Stomach smooth muscle (tissue), 2 donors: ENCODE measurements around the gene SLC44A1.

Source experiments
- H3K27ac ChIP-seq: one replicate; pipeline ENCODE4 v1.7.0; 2013; ENCODE audit warnings: mild to moderate bottlenecking, low read length, inconsistent platforms
- H3K27me3 ChIP-seq, 2 donors: one replicate each; pipeline ENCODE4 v1.7.0; 2013; ENCODE audit warnings: low read length in 2 of 2; ENCODE audit not compliant: insufficient read depth in 2 of 2, control insufficient read depth in 1 of 2
- H3K36me3 ChIP-seq, 2 donors: one replicate each; pipeline ENCODE4 v1.7.0; 2013; ENCODE audit warnings: low read length in 2 of 2; ENCODE audit not compliant: control insufficient read depth in 2 of 2, insufficient read depth in 2 of 2
- H3K4me1 ChIP-seq: one replicate; pipeline ENCODE4 v1.7.0; 2013; ENCODE audit warnings: low read length; ENCODE audit not compliant: control insufficient read depth, insufficient read depth
- H3K4me3 ChIP-seq, 2 donors: one replicate each; pipeline ENCODE4 v1.7.0; 2013; ENCODE audit warnings: low read length in 2 of 2
- H3K9ac ChIP-seq, 2 donors: one replicate each; pipeline ENCODE4 v1.7.0; 2013; ENCODE audit warnings: low read length in 2 of 2, mild to moderate bottlenecking in 1 of 2
- H3K9me3 ChIP-seq, 2 donors: one replicate each; pipeline ENCODE4 v1.7.0; 2013; ENCODE audit warnings: low read length in 2 of 2; ENCODE audit not compliant: control insufficient read depth in 2 of 2
- donor health status: healthy.
- donor health status: Pancreatic carcinoma.

Gene SLC44A1

GRCh38 chr9:105270711-105271110 is 26.3 kb downstream of the SLC44A1 start:
- H3K9ac ChIP-seq: no peak overlapping the region
- no peaks in the 10 kb centered on the region for H3K27me3 ChIP-seq
- H3K27ac ChIP-seq: no peak overlapping the region
- no peaks in the 10 kb centered on the region for H3K36me3 ChIP-seq
- no peaks in the 10 kb centered on the region for H3K4me1 ChIP-seq
- no peak overlapping the region for H3K4me3 ChIP-seq
- H3K9me3 ChIP-seq: no peaks in the 10 kb centered on the region

GRCh38 chr9:105273731-105274130 is 29.3 kb downstream of the SLC44A1 start:
- Histone ChIP-seq H3K4me3 (no peak overlapping the region), H3K4me1 (no peaks in the 10 kb centered on the region), H3K9me3 (no peaks in the 10 kb centered on the region), H3K36me3 (no peaks in the 10 kb centered on the region), H3K27me3 (no peaks in the 10 kb centered on the region), H3K27ac (no peak overlapping the region), H3K9ac (no peak overlapping the region)

GRCh38 chr9:105275111-105275510 is 30.7 kb downstream of the SLC44A1 start:
- Histone ChIP-seq H3K27ac (no peak overlapping the region), H3K27me3 (no peaks in the 10 kb centered on the region), H3K4me1 (no peaks in the 10 kb centered on the region), H3K9me3 (no peaks in the 10 kb centered on the region), H3K4me3 (no peak overlapping the region), H3K9ac (no peak overlapping the region), H3K36me3 (no peaks in the 10 kb centered on the region)

GRCh38 chr9:105275938-105276337 is 31.5 kb downstream of the SLC44A1 start:
- no peaks in the 10 kb centered on the region for H3K27me3 ChIP-seq
- H3K9ac ChIP-seq: no peak overlapping the region
- no peak overlapping the region for H3K4me3 ChIP-seq
- no peaks in the 10 kb centered on the region for H3K9me3 ChIP-seq
- no peaks in the 10 kb centered on the region for H3K4me1 ChIP-seq
- H3K36me3 ChIP-seq: no peaks in the 10 kb centered on the region
- H3K27ac ChIP-seq: no peak overlapping the region

- Histone ChIP-seq H3K4me1 (no peaks in the 10 kb centered on the region), H3K27ac (no peak overlapping the region), H3K4me3 (no peak overlapping the region), H3K27me3 (no peaks in the 10 kb centered on the region), H3K9ac (no peak overlapping the region), H3K9me3 (no peaks in the 10 kb centered on the region), H3K36me3 (no peaks in the 10 kb centered on the region)
Measured at GRCh38 chr9:105278751-105279150, 34.3 kb downstream of the SLC44A1 start.

- no peak overlapping the region for H3K4me3 ChIP-seq
- no peak overlapping the region for H3K27ac ChIP-seq
- no peaks in the 10 kb centered on the region for H3K27me3 ChIP-seq
Measured at GRCh38 chr9:105280691-105281090, 36.2 kb downstream of the SLC44A1 start.

GRCh38 chr9:105281272-105281671 is 36.8 kb downstream of the SLC44A1 start:
- Histone ChIP-seq H3K9ac (no peak overlapping the region), H3K4me3 (no peak overlapping the region), H3K36me3 (no peaks in the 10 kb centered on the region), H3K9me3 (no peaks in the 10 kb centered on the region), H3K27ac (no peak overlapping the region), H3K4me1 (no peaks in the 10 kb centered on the region), H3K27me3 (no peaks in the 10 kb centered on the region)

More at GRCh38 chr9:105280691-105281090, 36.2 kb downstream of the SLC44A1 start:
- Histone ChIP-seq H3K36me3 (no peaks in the 10 kb centered on the region), H3K9ac (no peak overlapping the region), H3K9me3 (no peaks in the 10 kb centered on the region), H3K4me1 (no peaks in the 10 kb centered on the region)

GRCh38 chr9:105281926-105282325 is 37.5 kb downstream of the SLC44A1 start:
- Histone ChIP-seq H3K4me3 (no peak overlapping the region), H3K9me3 (no peaks in the 10 kb centered on the region), H3K27ac (no peak overlapping the region), H3K36me3 (no peaks in the 10 kb centered on the region), H3K27me3 (no peaks in the 10 kb centered on the region), H3K9ac (no peak overlapping the region), H3K4me1 (no peaks in the 10 kb centered on the region)

GRCh38 chr9:105282870-105283621 is 38.6 kb downstream of the SLC44A1 start:
- no peaks in the 10 kb centered on the region for H3K36me3 ChIP-seq
- no peaks in the 10 kb centered on the region for H3K9me3 ChIP-seq
- H3K4me1 ChIP-seq: no peaks in the 10 kb centered on the region
- H3K4me3 ChIP-seq: no peak overlapping the region
- H3K9ac ChIP-seq: no peak overlapping the region
- H3K27me3 ChIP-seq: no peaks in the 10 kb centered on the region
- H3K27ac ChIP-seq: no peak overlapping the region

- H3K4me1 ChIP-seq: no peaks in the 10 kb centered on the region
- H3K9ac ChIP-seq: no peak overlapping the region
- no peaks in the 10 kb centered on the region for H3K36me3 ChIP-seq
- H3K27ac ChIP-seq: no peak overlapping the region
- H3K4me3 ChIP-seq: no peak overlapping the region
- H3K27me3 ChIP-seq: no peaks in the 10 kb centered on the region
- no peaks in the 10 kb centered on the region for H3K9me3 ChIP-seq
Measured at GRCh38 chr9:105283795-105284194, 39.3 kb downstream of the SLC44A1 start.

- no peaks in the 10 kb centered on the region for H3K9me3 ChIP-seq
- no peaks in the 10 kb centered on the region for H3K36me3 ChIP-seq
- H3K4me3 ChIP-seq: no peak overlapping the region
- no peak overlapping the region for H3K27ac ChIP-seq
- H3K4me1 ChIP-seq: no peaks in the 10 kb centered on the region
- H3K27me3 ChIP-seq: no peaks in the 10 kb centered on the region
- no peak overlapping the region for H3K9ac ChIP-seq
Measured at GRCh38 chr9:105284463-105284862, 40.0 kb downstream of the SLC44A1 start.
